Neural cell (in vitro differentiated cells): ENCODE results near the gene COL6A3. TPM values are rescaled to one million over a fixed set of nuclear protein-coding genes. Genes with fewer than 3 reads are reported as not detected.

Experiments used
- H2AFZ ChIP-seq: fragments of 200-600, 300-800 bp; sonication (generic), shearing (Covaris generic); 2 replicates; pipeline ENCODE4 v1.6.0; 2014; ENCODE audit warnings: low read depth, mild to moderate bottlenecking, antibody characterized with exemption, low read length, moderate library complexity
- H3F3A ChIP-seq: fragments of 200-600 bp; shearing (Covaris generic); 2 replicates; pipeline ENCODE4 v1.6.1; 2016; ENCODE audit warnings: mild to moderate bottlenecking, moderate library complexity, mixed read lengths, antibody characterized with exemption, low read length; ENCODE audit not compliant: insufficient read depth, poor library complexity, severe bottlenecking
- H3K27ac ChIP-seq: fragments of 200-600, 300-800 bp; sonication (generic), shearing (Covaris generic); 2 replicates; pipeline ENCODE4 v1.5.1; 2014; ENCODE audit warnings: mild to moderate bottlenecking, low read length, moderate library complexity
- H3K27me3 ChIP-seq: fragments of 300-800, 200-600 bp; sonication (generic), shearing (Covaris generic); 2 replicates; pipeline ENCODE4 v1.6.0; 2014; ENCODE audit warnings: mild to moderate bottlenecking, low read depth, low read length, moderate library complexity; ENCODE audit not compliant: insufficient read depth
- H3K36me3 ChIP-seq: fragments of 300-800, 200-600 bp; sonication (generic), shearing (Covaris generic); 2 replicates; pipeline ENCODE4 v1.5.1; 2014; ENCODE audit warnings: mild to moderate bottlenecking, antibody characterized with exemption, low read length, moderate library complexity; ENCODE audit not compliant: insufficient read depth
- H3K4me2 ChIP-seq: fragments of 300-800, 200-600 bp; sonication (generic), shearing (Covaris generic); 2 replicates; pipeline ENCODE4 v1.6.0; 2014; ENCODE audit warnings: mild to moderate bottlenecking, low read length
- H3K4me3 ChIP-seq: fragments of 300-800, 200-600 bp; sonication (generic), shearing (Covaris generic); 2 replicates; pipeline ENCODE4 v1.5.1; 2014; ENCODE audit warnings: mild to moderate bottlenecking, low read length, moderate library complexity
- H3K79me2 ChIP-seq: fragments of 200-600 bp; shearing (Covaris generic); replicated peaks from 2 replicates; pipeline ENCODE4 v1.6.0; 2014; ENCODE audit warnings: mild to moderate bottlenecking, low read length, moderate library complexity; ENCODE audit not compliant: insufficient read depth
- H3K9ac ChIP-seq: fragments of 300-800, 200-600 bp; sonication (generic), shearing (Covaris generic); 2 replicates; pipeline ENCODE4 v1.6.1; 2016; ENCODE audit warnings: mild to moderate bottlenecking, low read length, mixed read lengths
- H3K9me2 ChIP-seq: fragments of 200-600 bp; shearing (Covaris generic); 2 replicates; pipeline ENCODE4 v1.6.1; 2016; ENCODE audit warnings: mild to moderate bottlenecking, low read length, mixed read lengths; ENCODE audit not compliant: insufficient read depth
- H3K9me3 ChIP-seq: fragments of 200-600, 300-800 bp; sonication (generic), shearing (Covaris generic); 2 replicates; pipeline ENCODE4 v1.6.1; 2016; ENCODE audit warnings: mild to moderate bottlenecking, mixed run types, low read length, moderate library complexity, mixed read lengths
- H4K20me1 ChIP-seq: fragments of 200-600 bp; shearing (Covaris generic); 2 replicates; pipeline ENCODE4 v1.6.1; 2016; ENCODE audit warnings: mild to moderate bottlenecking, mixed run types; ENCODE audit not compliant: insufficient read depth
- EP300 ChIP-seq: fragments of 450-650 bp; conservative IDR thresholded peaks from 2 replicates; pipeline ENCODE4 v1.6.1; 2014; ENCODE audit warnings: antibody characterized with exemption, mild to moderate bottlenecking, moderate library complexity; ENCODE audit not compliant: poor library complexity, severe bottlenecking
- EZH2 ChIP-seq: fragments of 200-600, 300-800 bp; shearing (Covaris generic), sonication (generic); IDR thresholded peaks from 2 replicates; pipeline ENCODE4 v1.6.1; 2014; ENCODE audit warnings: antibody characterized with exemption, low read length, borderline replicate concordance, mild to moderate bottlenecking; ENCODE audit not compliant: insufficient read depth, poor library complexity, severe bottlenecking
- MXI1 ChIP-seq: fragments of 450-650 bp; conservative IDR thresholded peaks from 2 replicates; pipeline ENCODE4 v1.6.1; 2014; ENCODE audit warnings: antibody characterized with exemption, mild to moderate bottlenecking; ENCODE audit not compliant: poor library complexity, severe bottlenecking
- POLR2AphosphoS5 ChIP-seq: IDR thresholded peaks from 2 replicates; pipeline ENCODE4 v1.6.1; 2012
- RAD21 ChIP-seq: fragments of 450-650 bp; conservative IDR thresholded peaks from 2 replicates; pipeline ENCODE4 v1.6.1; 2014; ENCODE audit warnings: antibody characterized with exemption, mild to moderate bottlenecking, moderate library complexity
- SMC3 ChIP-seq: fragments of 450-650 bp; conservative IDR thresholded peaks from 2 replicates; pipeline ENCODE4 v1.6.1; 2014; ENCODE audit warnings: antibody characterized with exemption, mild to moderate bottlenecking, moderate library complexity; ENCODE audit not compliant: poor library complexity
- TAF1 ChIP-seq: IDR thresholded peaks from 2 replicates; pipeline ENCODE4 v1.6.1; 2012; ENCODE audit warnings: low read depth
- polyA plus RNA-seq: library from polyadenylated mRNA; depleted of rRNA; stranded (reverse); fragments of >200 nt; gene quantifications from 2 replicates; pipeline ENCODE4 v1.2.3, GENCODE V29; 2014
- TF ChIP-seq, protein P1 (sequence below): fragments of 450-650 bp; IDR thresholded peaks from 2 replicates; pipeline ENCODE4 v1.5.1; 2014; ENCODE audit warnings: antibody characterized with exemption, mild to moderate bottlenecking, moderate library complexity; ENCODE audit not compliant: poor library complexity, severe bottlenecking
- TF ChIP-seq, protein P2 (sequence below): IDR thresholded peaks from 2 replicates; pipeline ENCODE4 v1.6.1; 2012; ENCODE audit warnings: borderline replicate concordance

The COL6A3 gene
- polyA plus RNA-seq, 1 donor from 2014 or later = 0.05 TPM

DNA sequence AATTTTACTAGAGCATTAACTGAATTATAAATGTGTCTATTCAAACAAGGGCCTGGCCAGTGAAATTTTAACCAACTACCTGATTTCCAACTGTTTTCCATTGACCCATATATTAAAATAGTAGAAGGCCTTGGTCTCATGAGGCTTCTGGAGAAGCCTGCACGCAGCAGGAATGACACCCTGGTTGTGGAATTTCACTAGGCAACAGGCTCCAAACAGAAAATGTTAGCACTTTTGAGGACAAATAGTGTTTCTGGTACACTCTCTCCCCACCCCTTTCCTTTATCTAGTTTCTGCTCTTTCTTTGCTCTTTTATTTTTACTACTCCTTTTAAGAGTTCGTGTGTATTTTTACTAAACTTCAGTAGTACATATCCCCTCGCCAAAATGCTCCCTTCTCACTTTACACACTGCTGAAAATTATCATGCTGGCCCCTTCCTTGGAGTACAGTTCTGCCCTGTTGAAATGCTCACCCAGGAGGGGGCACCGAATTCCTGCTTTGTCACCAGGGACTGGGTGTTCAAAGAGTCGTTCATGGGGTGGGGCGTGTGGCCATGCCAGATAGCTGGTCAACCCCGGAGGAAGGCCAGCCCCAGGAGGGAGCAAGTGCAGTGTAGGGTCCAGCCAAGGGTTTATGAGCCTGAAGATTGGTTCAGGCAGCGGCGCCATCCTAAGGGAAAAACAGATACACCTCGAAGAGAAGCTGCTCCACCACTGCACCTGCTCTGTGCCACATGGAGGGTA lies 22.1 kb upstream of the COL6A3 start:
- no peaks in the 10 kb centered on the region for H3K9me3 ChIP-seq
- H2AFZ ChIP-seq = no peak overlapping the region
- H3K36me3 ChIP-seq = no peaks in the 10 kb centered on the region
- no peaks in the 10 kb centered on the region for H3K79me2 ChIP-seq
- H3K4me3 ChIP-seq = no peak overlapping the region
- no peaks in the 10 kb centered on the region for H4K20me1 ChIP-seq
- no peak overlapping the region for H3K4me2 ChIP-seq
- no peak for TF ChIP-seq TAF1
- no peak overlapping the region for H3K27ac ChIP-seq
- no peak overlapping the region for H3K9ac ChIP-seq
- H3K27me3 ChIP-seq = no peaks in the 10 kb centered on the region
- no peaks in the 10 kb centered on the region for H3F3A ChIP-seq
- H3K9me2 ChIP-seq = no peaks in the 10 kb centered on the region

DNA sequence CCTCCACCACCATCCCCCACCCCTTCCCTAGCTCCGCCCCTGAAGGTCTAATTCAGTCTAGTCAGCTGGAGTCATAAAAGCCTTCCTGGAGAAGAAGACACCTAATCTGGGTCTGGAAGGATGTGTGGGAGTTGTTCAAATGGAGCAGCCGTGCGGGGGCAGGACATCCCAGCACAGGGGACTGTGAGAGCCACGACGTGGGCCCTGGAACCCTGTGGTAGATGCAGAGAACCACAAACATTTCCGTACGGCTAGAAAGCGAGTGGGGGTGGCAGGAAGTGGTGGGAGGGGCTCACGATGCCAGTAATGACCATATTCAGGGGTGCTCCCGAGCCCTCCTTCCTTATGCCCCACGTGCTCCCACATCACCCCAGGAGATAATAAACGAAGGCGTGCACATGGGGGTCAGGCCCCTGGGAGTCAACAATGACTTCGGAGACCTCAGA lies 20.9 kb upstream of the COL6A3 start:
- Histone ChIP-seq H3K4me2 (no peak overlapping the region), H3K27me3 (no peaks in the 10 kb centered on the region), H3K36me3 (no peaks in the 10 kb centered on the region), H3K9me3 (no peaks in the 10 kb centered on the region), H3K9ac (no peak overlapping the region), H3F3A (no peaks in the 10 kb centered on the region), H3K9me2 (no peaks in the 10 kb centered on the region), H3K79me2 (no peaks in the 10 kb centered on the region), H3K27ac (no peak overlapping the region), H3K4me3 (no peak overlapping the region), H4K20me1 (no peaks in the 10 kb centered on the region), H2AFZ (no peak overlapping the region)
- TF ChIP-seq SMC3 (no peak), EZH2 (no peak), EP300 (no peak), POLR2AphosphoS5 (no peak), RAD21 (no peak), TAF1 (no peak), MXI1 (no peak)
- TF ChIP-seq, protein P1, sequence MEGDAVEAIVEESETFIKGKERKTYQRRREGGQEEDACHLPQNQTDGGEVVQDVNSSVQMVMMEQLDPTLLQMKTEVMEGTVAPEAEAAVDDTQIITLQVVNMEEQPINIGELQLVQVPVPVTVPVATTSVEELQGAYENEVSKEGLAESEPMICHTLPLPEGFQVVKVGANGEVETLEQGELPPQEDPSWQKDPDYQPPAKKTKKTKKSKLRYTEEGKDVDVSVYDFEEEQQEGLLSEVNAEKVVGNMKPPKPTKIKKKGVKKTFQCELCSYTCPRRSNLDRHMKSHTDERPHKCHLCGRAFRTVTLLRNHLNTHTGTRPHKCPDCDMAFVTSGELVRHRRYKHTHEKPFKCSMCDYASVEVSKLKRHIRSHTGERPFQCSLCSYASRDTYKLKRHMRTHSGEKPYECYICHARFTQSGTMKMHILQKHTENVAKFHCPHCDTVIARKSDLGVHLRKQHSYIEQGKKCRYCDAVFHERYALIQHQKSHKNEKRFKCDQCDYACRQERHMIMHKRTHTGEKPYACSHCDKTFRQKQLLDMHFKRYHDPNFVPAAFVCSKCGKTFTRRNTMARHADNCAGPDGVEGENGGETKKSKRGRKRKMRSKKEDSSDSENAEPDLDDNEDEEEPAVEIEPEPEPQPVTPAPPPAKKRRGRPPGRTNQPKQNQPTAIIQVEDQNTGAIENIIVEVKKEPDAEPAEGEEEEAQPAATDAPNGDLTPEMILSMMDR = no peak
- TF ChIP-seq, protein P2, sequence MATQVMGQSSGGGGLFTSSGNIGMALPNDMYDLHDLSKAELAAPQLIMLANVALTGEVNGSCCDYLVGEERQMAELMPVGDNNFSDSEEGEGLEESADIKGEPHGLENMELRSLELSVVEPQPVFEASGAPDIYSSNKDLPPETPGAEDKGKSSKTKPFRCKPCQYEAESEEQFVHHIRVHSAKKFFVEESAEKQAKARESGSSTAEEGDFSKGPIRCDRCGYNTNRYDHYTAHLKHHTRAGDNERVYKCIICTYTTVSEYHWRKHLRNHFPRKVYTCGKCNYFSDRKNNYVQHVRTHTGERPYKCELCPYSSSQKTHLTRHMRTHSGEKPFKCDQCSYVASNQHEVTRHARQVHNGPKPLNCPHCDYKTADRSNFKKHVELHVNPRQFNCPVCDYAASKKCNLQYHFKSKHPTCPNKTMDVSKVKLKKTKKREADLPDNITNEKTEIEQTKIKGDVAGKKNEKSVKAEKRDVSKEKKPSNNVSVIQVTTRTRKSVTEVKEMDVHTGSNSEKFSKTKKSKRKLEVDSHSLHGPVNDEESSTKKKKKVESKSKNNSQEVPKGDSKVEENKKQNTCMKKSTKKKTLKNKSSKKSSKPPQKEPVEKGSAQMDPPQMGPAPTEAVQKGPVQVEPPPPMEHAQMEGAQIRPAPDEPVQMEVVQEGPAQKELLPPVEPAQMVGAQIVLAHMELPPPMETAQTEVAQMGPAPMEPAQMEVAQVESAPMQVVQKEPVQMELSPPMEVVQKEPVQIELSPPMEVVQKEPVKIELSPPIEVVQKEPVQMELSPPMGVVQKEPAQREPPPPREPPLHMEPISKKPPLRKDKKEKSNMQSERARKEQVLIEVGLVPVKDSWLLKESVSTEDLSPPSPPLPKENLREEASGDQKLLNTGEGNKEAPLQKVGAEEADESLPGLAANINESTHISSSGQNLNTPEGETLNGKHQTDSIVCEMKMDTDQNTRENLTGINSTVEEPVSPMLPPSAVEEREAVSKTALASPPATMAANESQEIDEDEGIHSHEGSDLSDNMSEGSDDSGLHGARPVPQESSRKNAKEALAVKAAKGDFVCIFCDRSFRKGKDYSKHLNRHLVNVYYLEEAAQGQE = no peak
